ENCODE results near the gene AARS2.
"Not testable (repeated sequence)": the region's sequence is repeated elsewhere in the genome, so short reads cannot be mapped to it uniquely, and the experiment has no call there.

The AARS2 gene

DNA sequence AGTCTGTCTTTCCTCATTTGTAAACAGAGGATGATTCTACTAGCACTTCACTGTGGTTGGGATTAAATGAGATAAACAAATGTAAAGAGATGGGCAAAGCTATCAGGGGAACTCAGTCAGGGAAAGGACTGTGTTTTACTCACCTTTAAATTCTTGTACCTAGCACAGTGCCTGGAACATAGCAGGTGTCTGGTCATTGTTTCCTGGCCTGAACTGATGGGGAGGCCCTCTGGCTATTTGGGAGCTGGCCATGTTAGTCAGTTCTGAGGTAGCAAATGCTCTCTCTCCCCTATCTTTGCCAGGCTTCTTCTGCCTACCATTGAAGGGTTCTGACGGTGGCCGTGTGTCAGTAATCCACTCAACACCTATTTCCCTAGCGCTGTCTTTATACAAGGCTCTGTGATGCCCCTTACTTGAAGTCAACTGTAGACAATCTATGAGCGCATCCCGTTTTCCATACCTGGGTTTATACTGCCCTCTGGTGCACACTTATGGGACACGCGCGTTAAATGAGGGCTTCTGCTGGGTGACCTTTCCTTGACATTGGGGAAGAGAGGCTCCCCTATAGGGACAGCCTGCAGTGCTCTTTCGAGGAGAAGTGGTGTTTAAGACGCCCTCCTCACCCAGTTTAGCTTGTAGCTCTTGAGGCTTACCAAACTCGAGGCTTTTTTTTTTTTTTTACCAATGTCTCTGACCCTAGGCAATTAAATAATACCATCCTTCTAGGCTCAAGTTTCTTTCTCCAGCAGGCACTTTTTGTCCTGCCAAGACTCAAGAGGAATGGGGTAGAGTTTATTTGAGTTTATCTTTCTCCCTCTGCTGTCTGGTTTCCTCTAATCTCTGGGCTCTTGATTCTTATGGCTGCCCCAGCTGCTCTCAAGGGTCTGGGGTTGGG, 25.3 kb upstream of the AARS2 start:
- H3K27ac ChIP-seq, result no peak overlapping the region

DNA sequence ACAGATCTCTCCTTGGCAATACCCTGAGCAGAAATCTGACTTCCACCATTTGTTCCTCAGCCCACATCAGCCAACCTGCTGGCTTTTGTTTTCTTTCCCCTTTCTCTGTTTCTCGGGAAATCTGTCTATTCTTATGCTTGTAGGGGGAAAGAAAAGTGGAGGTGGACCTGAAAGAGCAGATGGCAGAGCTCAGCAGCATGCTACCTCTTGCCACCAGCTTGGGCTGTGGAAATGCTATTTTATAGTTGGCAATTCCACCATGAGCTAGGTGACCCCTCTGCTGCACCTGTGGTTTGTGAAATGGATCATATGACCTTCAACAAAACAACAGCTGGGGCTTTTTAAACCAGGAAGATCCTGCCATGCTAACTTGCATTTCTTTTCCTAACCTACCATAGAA, 22.5 kb upstream of the AARS2 start:
- no peak overlapping the region for H3K27ac ChIP-seq
- no peak for TF ChIP-seq ZFX (IDR thresholded peaks at IDR 0.05; ENCODE audit: borderline replicate concordance)
- TF ChIP-seq, protein P1, sequence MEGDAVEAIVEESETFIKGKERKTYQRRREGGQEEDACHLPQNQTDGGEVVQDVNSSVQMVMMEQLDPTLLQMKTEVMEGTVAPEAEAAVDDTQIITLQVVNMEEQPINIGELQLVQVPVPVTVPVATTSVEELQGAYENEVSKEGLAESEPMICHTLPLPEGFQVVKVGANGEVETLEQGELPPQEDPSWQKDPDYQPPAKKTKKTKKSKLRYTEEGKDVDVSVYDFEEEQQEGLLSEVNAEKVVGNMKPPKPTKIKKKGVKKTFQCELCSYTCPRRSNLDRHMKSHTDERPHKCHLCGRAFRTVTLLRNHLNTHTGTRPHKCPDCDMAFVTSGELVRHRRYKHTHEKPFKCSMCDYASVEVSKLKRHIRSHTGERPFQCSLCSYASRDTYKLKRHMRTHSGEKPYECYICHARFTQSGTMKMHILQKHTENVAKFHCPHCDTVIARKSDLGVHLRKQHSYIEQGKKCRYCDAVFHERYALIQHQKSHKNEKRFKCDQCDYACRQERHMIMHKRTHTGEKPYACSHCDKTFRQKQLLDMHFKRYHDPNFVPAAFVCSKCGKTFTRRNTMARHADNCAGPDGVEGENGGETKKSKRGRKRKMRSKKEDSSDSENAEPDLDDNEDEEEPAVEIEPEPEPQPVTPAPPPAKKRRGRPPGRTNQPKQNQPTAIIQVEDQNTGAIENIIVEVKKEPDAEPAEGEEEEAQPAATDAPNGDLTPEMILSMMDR (IDR thresholded peaks at IDR 0.05), result no peak

More for the DNA sequence above, 25.3 kb upstream of the AARS2 start:
- TF ChIP-seq ZFX (IDR thresholded peaks at IDR 0.05; ENCODE audit: borderline replicate concordance), result no peak
- TF ChIP-seq, protein P1 (IDR thresholded peaks at IDR 0.05), result peak; percentile 82

DNA sequence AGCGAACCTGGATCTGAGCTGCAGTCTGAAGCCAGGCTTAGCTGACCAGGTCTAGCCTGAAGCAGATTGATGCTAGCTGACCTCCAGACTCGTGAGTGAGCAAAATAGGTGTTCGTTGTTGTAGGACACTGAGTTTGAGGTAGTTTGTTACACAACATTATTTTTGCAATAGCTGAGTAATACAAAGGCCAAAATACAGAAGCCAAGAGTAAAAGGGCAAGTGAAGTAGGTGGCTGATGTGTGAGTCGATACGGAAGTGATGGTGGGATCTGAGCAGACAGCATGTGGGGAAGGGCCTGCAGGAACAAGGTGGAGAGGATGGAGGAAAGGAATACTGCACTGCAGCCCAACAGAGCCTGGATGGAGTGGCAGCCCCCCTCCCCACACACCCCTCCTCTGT, 20.8 kb upstream of the AARS2 start:
- TF ChIP-seq, protein P1 (IDR thresholded peaks at IDR 0.05), result no peak
- TF ChIP-seq ZFX (IDR thresholded peaks at IDR 0.05; ENCODE audit: borderline replicate concordance), result no peak
- H3K27ac ChIP-seq, result no peak overlapping the region

DNA sequence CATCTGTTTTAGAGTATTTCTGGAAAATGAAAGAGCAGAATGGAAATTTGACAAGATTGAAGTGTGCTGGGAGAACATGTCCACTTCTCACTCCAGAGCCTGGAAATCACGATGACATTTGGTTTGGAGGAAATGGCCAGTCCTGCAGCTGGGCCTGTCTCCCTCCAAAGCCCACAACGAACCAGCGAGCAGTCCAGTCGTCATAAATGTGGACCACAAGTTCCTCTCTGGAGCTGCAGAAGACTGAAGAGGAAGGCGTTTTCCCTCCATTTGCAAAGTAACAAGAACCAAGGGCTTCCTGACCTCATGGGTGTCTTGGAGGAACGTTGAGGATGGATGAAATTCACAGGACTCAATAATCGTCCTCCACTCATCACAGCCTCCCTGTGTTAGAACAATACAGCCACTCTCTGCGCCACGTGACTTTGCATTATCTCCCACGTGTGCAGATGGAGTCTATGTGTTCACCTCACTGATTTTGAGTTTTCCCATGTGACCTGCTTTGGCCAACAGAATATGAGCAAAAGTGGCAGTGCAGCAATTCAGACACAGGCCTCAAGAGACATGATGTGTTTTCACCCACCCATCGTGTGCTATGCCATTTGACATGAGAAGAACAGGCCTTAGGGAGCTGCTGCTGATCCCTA, 20.2 kb upstream of the AARS2 start:
- no peak overlapping the region for H3K27ac ChIP-seq
- TF ChIP-seq ZFX (IDR thresholded peaks at IDR 0.05; ENCODE audit: borderline replicate concordance), result no peak
- TF ChIP-seq, protein P1 (IDR thresholded peaks at IDR 0.05), result no peak

DNA sequence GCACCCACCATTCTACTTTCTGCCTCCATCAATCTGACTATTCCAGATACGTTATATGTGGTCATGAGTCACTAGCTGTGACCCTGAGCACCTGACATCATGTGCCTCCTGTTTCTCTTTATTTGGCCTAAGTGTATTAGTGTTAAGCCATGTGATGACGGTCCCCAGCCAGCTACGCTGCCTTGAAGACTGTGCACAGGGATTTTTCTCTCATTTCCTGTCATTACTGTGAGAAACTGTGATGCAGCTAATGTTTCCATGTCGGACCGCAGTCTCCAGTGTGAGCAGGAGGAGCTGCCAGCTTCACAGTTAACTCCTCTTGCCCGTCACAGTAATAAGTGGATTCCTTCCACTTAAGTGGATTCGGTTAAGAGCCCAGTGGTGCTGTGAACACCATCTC, 19.4 kb upstream of the AARS2 start:
- TF ChIP-seq, protein P1 (IDR thresholded peaks at IDR 0.05), result no peak
- TF ChIP-seq ZFX (IDR thresholded peaks at IDR 0.05; ENCODE audit: borderline replicate concordance), result no peak

DNA sequence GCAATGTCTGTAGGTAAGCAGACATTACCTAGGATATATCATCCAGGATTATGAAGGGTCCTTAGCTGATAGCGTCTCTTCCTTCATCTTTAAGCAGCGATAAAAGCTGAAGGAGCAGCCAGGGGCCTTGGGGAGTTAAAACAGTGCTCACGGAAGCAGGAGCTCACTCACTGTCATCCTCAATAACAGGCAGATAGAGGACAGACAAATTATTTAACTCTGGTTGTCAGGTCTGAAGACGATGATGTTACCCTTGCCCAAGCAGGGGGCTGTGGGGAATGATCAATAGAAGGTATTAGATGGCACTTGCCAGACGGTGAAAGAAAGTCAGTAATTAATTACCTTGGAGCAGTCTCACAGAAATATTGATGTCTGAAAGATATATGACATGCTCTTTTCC, 16.7 kb upstream of the AARS2 start:
- no peak overlapping the region for H3K27ac ChIP-seq
- TF ChIP-seq ZFX (IDR thresholded peaks at IDR 0.05; ENCODE audit: borderline replicate concordance), result no peak
- TF ChIP-seq, protein P1 (IDR thresholded peaks at IDR 0.05), result no peak

More for the DNA sequence above, 19.4 kb upstream of the AARS2 start:
- H3K27ac ChIP-seq, result no peak overlapping the region

DNA sequence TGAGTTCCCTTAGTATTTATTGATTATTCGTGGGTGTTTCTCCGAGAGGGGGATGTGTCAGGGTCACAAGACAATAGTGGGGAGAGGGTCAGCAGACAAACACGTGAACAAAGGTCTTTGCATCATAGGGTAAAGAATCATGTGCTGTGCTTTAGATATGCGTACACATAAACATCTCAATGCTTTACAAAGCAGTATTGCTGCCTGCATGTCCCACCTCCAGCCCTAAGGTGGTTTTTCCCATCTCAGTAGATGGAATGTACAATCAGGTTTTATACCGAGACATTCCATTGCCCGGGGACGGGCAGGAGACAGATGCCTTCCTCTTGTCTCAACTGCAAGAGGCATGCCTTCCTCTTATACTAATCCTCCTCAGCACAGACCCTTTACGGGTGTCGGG, 15.1 kb upstream of the AARS2 start:
- H3K27ac ChIP-seq, result not testable (repeated sequence)

Data from 22Rv1 (cell line).